ENCODE data around the gene KIAA0753. TPM values are rescaled to one million over a fixed set of nuclear protein-coding genes. Genes with fewer than 3 reads are reported as not detected.

Gene KIAA0753
- total and polyA plus RNA-seq, 2 of the 13 experiments (the other 11 are each of a cell fraction or from before 2014, with no cell fraction given) = 5.2 to 9.1 TPM

GRCh38 chr17:6683081-6683684 is 42.7 kb upstream of the KIAA0753 start (continued):
- TF ChIP-seq MXD3 (CRISPR knock-in tag; IDR thresholded peaks at IDR 0.05) (no peak), RARG (CRISPR knock-in tag; IDR thresholded peaks at IDR 0.05; ENCODE audit: low read depth) (no peak), ZNF784 (CRISPR knock-in tag; IDR thresholded peaks at IDR 0.05; ENCODE audit: borderline replicate concordance) (0 out of 2 replicates have a peak, but pooled peaks have one; percentile 20), ZNF597 (CRISPR knock-in tag; IDR thresholded peaks at IDR 0.05) (no peak), PCBP1 (IDR thresholded peaks at IDR 0.05; ENCODE audit: borderline replicate concordance, low read depth, low read length) (no peak), HMG20A (CRISPR knock-in tag; IDR thresholded peaks at IDR 0.05; ENCODE audit: borderline replicate concordance) (peak; percentile 78; the same call in 1 of the 2 replicates), ZKSCAN5 (CRISPR knock-in tag; IDR thresholded peaks at IDR 0.05) (no peak), ZNF468 (CRISPR knock-in tag; IDR thresholded peaks at IDR 0.05) (no peak), FIP1L1 (IDR thresholded peaks at IDR 0.05; ENCODE audit: borderline replicate concordance, insufficient read depth, low read depth, low read length) (no peak), ZNF282 (IDR thresholded peaks at IDR 0.05; ENCODE audit: partially characterized antibody) (no peak), CENPX (CRISPR knock-in tag; IDR thresholded peaks at IDR 0.05) (no peak), HNF4G (IDR thresholded peaks at IDR 0.05; ENCODE audit: borderline replicate concordance, low read depth, low read length) (peak; percentile 60), HNF4G (CRISPR knock-in tag; IDR thresholded peaks at IDR 0.05; ENCODE audit: borderline replicate concordance, low read depth) (no peak; the same call in 1 of the 2 replicates), ZNF34 (CRISPR knock-in tag; IDR thresholded peaks at IDR 0.05; ENCODE audit: borderline replicate concordance) (no peak), NFE2L2 (IDR thresholded peaks at IDR 0.05; ENCODE audit: low read length) (no peak), ZNF496 (CRISPR knock-in tag; IDR thresholded peaks at IDR 0.05; ENCODE audit: insufficient replicate concordance) (no peak), ZBTB20 (CRISPR knock-in tag; IDR thresholded peaks at IDR 0.05; ENCODE audit: borderline replicate concordance, low read depth) (peak; percentile 76), HBP1 (CRISPR knock-in tag; IDR thresholded peaks at IDR 0.05; ENCODE audit: low read depth) (no peak), ZNF337 (CRISPR knock-in tag; IDR thresholded peaks at IDR 0.05; ENCODE audit: borderline replicate concordance, low read depth) (no peak), ARHGAP35 (CRISPR knock-in tag; IDR thresholded peaks at IDR 0.05; ENCODE audit: borderline replicate concordance) (no peak), TBX2 (CRISPR knock-in tag; IDR thresholded peaks at IDR 0.05; ENCODE audit: borderline replicate concordance) (peak; percentile 86), ZMYM2 (CRISPR knock-in tag; IDR thresholded peaks at IDR 0.05) (no peak), RFX3 (CRISPR knock-in tag; IDR thresholded peaks at IDR 0.05) (no peak), CCDC6 (CRISPR knock-in tag; IDR thresholded peaks at IDR 0.05) (no peak), WIZ (CRISPR knock-in tag; IDR thresholded peaks at IDR 0.05) (no peak), HNF4A (CRISPR knock-in tag; IDR thresholded peaks at IDR 0.05) (peak; percentile 72), ZNF33A (CRISPR knock-in tag; IDR thresholded peaks at IDR 0.05; ENCODE audit: borderline replicate concordance) (no peak)
